ENCODE results near the gene CADM4.
"Not testable (repeated sequence)": the region's sequence is repeated elsewhere in the genome, so short reads cannot be mapped to it uniquely, and the experiment has no call there.

The CADM4 gene

GRCh38 chr19:43639519-43640423 is at the start of gene CADM4:
Gene CADM4, minus strand, starts transcription at chr19:43639850. Its CDS starts 60 bp downstream, at chr19:43639790.
- peak in 1 of 2 donors; percentile 22 for DNase-seq (ENCODE audit: low read depth in 2 of 2)

GRCh38 chr19:43688059-43688701 is 48.5 kb upstream of the CADM4 start:
- DNase-seq (ENCODE audit: low read depth in 2 of 2): no peak

- DNase-seq (ENCODE audit: low read depth in 2 of 2): no peak
Observed at GRCh38 chr19:43687660-43687997, 48.0 kb upstream of the CADM4 start.

GRCh38 chr19:43684326-43684725 is 44.7 kb upstream of the CADM4 start:
- DNase-seq (ENCODE audit: low read depth in 2 of 2): no peak

GRCh38 chr19:43683905-43684304 is 44.3 kb upstream of the CADM4 start:
- no peak for DNase-seq (ENCODE audit: low read depth in 2 of 2)

GRCh38 chr19:43682824-43683661 is 43.4 kb upstream of the CADM4 start:
- no peak for DNase-seq (ENCODE audit: low read depth in 2 of 2)

- DNase-seq (ENCODE audit: low read depth in 2 of 2): not testable (repeated sequence)
Observed at GRCh38 chr19:43682269-43682668, 42.6 kb upstream of the CADM4 start.

- no peak for DNase-seq (ENCODE audit: low read depth in 2 of 2)
Observed at GRCh38 chr19:43681821-43682220, 42.2 kb upstream of the CADM4 start.

GRCh38 chr19:43678512-43679261 is 39.0 kb upstream of the CADM4 start:
- no peak for DNase-seq (ENCODE audit: low read depth in 2 of 2)

GRCh38 chr19:43675906-43676305 is 36.3 kb upstream of the CADM4 start:
- no peak for DNase-seq (ENCODE audit: low read depth in 2 of 2)

GRCh38 chr19:43675269-43675879 is 35.7 kb upstream of the CADM4 start:
- no peak for DNase-seq (ENCODE audit: low read depth in 2 of 2)

GRCh38 chr19:43674596-43674995 is 34.9 kb upstream of the CADM4 start:
- no peak for DNase-seq (ENCODE audit: low read depth in 2 of 2)

- DNase-seq (ENCODE audit: low read depth in 2 of 2): no peak
Observed at GRCh38 chr19:43674183-43674582, 34.5 kb upstream of the CADM4 start.

- no peak for DNase-seq (ENCODE audit: low read depth in 2 of 2)
Observed at GRCh38 chr19:43673637-43674036, 34.0 kb upstream of the CADM4 start.

GRCh38 chr19:43672061-43672679 is 32.5 kb upstream of the CADM4 start:
- DNase-seq (ENCODE audit: low read depth in 2 of 2): no peak

GRCh38 chr19:43668406-43669109 is 28.9 kb upstream of the CADM4 start:
- DNase-seq (ENCODE audit: low read depth in 2 of 2): peak; percentile 98 to 99

- no peak for DNase-seq (ENCODE audit: low read depth in 2 of 2)
Observed at GRCh38 chr19:43667876-43668405, 28.3 kb upstream of the CADM4 start.

- no peak for DNase-seq (ENCODE audit: low read depth in 2 of 2)
Observed at GRCh38 chr19:43667126-43667875, 27.7 kb upstream of the CADM4 start.

GRCh38 chr19:43664018-43664417 is 24.4 kb upstream of the CADM4 start:
- no peak for DNase-seq (ENCODE audit: low read depth in 2 of 2)

Data from stimulated activated CD4-positive, alpha-beta T cell treated with anti-CD3 and anti-CD28 coated beads, Interleukin-15, amount 100 ng/mL, for 48 hours (primary cell).